T-helper 2 cell treated with Interferon-gamma antibody and Interleukin-4, amounts not matched to agents 100 ng/mL and 5 ng/mL, for 36 hours (primary cell): ENCODE data around the gene WDR45. TPM values are rescaled to one million over a fixed set of nuclear protein-coding genes. Genes with fewer than 3 reads are reported as not detected.

Experiments
- intact Hi-C: fragments of 100-400 bp; cut with micrococcal nuclease; formaldehyde crosslinking; loops from one replicate; pipeline ENCODE4 v1.15.1; 2023
- total RNA-seq: library from RNA; stranded (reverse); gene quantifications from 2 replicates; pipeline ENCODE4 v1.2.3, GENCODE V29; 2022

WDR45 gene
- 49.0 and 51.4 TPM in 2 replicates for total RNA-seq

DNA sequence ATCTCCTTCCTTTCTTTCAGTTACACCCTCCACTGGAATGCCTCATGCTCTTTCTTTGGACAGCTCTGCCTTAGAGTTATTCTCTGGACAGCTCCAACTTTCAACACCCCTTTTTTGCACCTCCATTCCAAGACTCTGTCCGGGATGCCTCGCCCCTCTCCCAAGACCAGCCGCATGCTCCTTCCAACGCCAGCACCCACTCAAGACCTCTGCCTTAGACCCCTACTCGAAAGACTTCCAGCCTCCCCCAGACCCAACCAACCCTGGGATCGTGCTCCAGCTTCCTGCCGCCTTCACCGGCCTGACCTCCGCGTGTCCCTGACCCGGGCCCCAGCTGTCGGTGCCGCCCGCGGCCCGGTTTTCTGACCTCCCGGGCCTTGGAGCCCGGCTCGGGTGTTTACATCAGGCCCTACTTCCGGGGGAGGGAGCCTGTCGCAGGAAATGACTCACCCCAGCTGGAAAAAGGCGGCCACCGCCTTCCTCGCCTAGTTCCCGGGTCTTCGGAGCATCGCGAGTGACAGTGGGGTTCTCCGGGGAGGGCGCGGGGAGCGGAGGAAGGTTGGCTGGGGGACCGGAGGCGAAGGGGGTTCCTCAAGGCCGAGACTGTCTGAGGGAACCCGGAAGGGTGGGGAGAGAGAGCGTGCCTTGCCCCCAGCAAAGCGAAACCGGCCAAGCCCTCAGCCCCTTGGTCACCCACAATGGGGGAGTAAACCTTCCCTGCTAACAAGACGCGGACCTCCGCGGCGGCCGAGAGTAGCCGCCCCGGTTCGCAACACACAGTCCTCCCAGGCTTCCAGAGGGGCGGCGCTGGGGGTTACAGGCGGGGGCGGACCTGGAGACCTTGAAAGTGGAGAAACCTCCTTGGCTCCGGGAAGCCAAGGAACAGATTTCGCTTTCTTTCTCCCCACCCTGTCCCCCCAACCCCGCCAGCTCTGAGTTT is at the start of gene WDR45:
Gene WDR45 (minus strand): TSS at position 399 of the 940 bp plus-strand sequence. CDS start 1,792 bp downstream, outside the sequence.
- intact Hi-C loops: loop anchor here (1.0 to 10.0 kb wide), 5 partner anchors 21 to 125 kb away; partner anchors contain the start of genes GPKOW, MAGIX, OTUD5 and TFE3

DNA sequence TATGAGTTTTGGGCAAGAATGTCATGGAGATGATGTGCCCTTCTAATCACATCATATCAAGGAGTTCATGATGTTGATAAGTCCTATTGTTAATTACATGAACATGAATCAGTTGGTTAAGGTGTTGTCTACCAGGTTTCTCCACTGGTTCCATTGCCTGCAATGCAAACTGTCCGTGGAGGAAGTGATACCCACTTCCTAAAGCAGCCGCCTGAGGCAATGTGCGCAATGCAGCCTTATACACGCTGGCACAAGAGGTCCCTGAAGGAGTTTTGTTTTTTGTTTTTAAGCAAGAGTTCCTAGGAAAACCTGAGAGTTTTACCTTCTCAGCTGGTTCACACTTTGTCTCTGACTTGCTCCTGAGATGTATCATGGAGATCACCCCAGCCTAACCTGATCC is 49.7 kb upstream of the WDR45 start:
- intact Hi-C loops: loop anchor here (10.0 kb wide), 1 partner anchor 325 kb away; the partner anchor contains the start of gene HDAC6

DNA sequence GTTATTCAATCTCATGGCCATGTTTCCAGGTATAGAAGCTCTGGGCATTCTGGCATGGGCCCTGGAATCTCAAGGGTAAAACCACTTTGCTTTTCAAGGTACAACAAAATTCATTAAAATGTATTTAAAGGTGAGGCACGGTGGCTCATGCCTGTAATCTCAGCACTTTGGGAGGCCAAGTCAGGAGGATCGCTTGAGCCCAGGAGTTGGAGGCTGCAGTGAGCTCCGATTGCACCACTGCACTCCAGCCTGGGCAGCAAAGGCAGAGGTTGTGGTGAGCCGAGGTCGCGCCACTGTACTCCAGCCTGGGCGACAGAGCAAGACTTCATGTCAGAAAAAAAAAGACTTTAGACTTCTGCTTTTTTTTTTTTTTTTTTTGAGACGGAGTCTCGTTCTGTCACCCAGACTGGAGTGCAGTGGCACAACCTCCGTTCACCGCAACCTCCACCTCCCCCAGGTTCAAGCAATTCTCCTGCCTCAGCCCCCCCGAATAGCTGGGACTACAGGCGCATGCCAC is 48.1 kb upstream of the WDR45 start:
- intact Hi-C loops: loop anchor here (10.0 kb wide), 1 partner anchor 323 kb away; the partner anchor contains the start of gene HDAC6

- intact Hi-C loops: loop anchor here (2.0 to 10.0 kb wide), 2 partner anchors 44 to 318 kb away; partner anchors contain the start of gene HDAC6
Measured at GRCh38 chrX:49122499-49122898, 42.8 kb upstream of the WDR45 start.

GRCh38 chrX:49120091-49120490 is 40.4 kb upstream of the WDR45 start:
- intact Hi-C loops: loop anchor here (10.0 kb wide), 1 partner anchor 315 kb away; the partner anchor contains the start of gene HDAC6

GRCh38 chrX:49117581-49117980 is 37.9 kb upstream of the WDR45 start:
- intact Hi-C loops: no loop called here

DNA sequence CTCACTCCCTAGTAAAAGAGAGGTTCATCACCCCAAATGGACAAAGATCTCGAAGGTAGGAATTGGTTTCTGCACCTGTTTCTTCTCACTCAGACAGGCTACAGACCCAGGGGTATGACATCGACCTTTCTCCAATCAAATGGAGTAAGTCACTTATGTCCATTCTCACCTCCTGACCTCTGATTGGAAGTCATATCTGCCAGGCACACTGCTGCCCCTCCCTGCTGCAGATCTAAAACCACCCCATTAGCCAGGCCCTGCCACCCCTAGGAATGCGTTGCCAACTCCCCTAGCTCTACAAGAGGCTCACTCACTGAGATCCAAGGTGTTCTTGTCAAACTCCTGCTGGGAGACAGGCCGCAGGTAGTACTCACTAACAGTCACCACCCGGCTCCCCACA is 37.0 kb upstream of the WDR45 start:
- intact Hi-C loops: no loop called here

GRCh38 chrX:49116076-49116475 is 36.4 kb upstream of the WDR45 start:
- intact Hi-C loops: no loop called here

DNA sequence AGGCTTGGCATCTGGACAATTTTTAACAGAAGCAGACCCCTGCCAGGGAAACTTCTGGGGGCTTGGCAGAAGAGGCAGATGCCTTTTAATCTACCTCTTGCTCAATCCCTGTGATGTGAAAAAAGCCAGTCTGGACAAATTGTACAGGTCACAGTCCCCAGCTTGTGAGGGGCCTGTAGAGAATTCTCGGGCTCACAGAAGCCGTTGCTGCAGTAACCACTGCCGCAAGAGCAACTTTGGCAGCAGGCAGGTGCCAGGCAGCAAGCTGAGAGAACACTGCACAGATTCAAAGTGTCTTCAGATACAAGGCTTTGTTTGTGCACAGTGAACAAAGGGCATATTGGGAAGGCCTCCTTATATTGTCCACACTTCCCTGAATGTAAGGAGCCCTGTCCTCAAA is 32.1 kb upstream of the WDR45 start:
- intact Hi-C loops: no loop called here

DNA sequence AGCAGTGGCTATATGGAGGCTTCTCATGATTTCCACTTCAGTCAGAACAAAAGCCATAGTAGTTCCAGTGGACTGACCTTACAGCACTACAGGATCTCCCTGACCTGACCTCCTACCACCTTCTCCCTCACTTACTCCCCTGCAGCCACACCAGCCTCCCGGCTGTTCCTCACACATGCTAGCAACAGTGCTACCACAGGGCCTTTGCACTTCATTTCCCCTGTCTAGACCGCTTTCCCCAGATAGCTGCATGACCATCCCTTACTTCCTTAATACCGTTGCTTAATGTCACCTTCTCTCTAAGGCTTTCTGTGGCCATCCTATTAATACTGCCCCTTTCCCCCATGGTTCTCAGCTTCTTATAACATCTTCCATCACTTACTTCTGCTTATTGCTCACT is 30.7 kb upstream of the WDR45 start:
- intact Hi-C loops: no loop called here

DNA sequence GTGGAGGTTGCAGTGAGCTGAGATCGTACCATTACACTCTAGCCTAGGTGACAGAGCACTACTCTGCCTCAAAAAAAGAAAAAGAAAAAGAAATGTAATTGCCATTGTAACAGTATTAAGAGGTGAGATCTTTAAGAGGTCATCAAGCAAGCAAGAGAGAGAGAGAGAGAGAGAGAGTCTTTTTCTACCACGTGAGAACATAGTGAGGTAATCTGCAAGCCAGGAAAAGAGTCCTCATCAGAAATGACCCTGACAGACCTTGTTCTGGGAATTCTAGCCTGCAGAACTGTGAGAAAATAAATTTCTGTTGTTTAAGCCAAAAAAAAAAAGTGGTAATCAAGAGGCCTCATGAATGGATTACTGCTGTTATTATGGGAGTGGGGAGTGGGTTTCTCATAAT is 29.0 kb upstream of the WDR45 start:
- intact Hi-C loops: no loop called here

DNA sequence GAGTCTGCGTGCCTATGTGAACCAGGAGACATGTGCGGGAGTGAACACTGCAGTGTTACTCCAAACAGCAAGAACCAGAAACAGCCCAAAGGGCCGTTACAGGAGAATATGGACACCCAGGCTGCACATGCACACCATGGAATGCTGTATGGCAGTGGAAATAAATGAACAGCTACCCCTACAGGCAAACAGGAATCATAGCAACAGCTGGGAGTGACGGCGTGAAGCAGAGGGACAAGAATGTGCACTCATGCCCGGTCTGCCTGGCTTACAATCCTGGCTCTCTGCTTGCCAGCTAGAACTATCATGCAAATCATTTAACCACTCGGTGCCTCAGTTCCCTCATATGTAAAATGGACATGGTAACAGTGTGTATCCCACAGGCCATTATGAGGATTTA is 27.2 kb upstream of the WDR45 start:
- intact Hi-C loops: no loop called here

DNA sequence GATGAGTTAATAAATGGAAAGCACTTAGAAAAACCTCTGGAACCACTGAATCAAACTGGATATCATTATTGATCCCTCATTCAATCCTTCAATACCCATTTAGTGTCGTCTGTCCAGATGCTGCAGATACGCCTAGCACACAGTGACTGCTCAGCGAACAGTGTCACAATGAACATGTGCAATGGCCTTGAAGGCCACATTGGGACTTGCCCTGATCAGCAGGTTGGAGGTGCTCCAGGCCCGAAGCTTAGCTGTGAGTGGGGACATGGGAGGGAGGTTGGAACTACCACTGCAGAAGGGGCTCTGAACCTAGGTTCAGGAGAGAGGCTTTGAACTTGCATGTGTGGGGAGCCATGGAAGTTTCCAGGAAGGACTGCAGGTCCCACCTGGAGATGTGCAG is 26.6 kb upstream of the WDR45 start:
- intact Hi-C loops: no loop called here

- intact Hi-C loops: no loop called here
Measured at GRCh38 chrX:49103637-49104036, 23.9 kb upstream of the WDR45 start.

DNA sequence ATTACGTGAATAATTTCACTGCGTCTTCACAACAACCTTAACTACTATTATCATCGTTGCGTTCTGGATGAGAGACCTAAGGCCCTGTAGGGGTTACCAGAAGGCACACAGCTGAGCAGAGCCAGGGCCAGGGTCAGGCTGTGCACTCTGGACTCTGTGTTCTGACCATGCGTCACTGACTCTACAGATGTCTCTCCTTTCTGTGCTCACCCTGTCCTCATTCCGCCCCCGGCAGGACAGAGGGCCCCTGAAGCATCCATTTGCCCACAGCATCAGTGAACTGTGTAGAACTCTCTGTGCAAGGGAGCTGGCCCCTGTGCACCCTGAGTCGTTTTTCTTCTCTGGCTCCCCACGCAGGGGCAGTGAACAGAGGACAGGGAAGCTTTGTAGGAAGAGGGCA is 22.5 kb upstream of the WDR45 start:
- intact Hi-C loops: no loop called here

GRCh38 chrX:49101629-49101984 is 21.9 kb upstream of the WDR45 start:
- intact Hi-C loops: loop anchor here (1.0 to 2.0 kb wide), 3 partner anchors 22 to 53 kb away; partner anchors contain the start of genes GPKOW and PRAF2

DNA sequence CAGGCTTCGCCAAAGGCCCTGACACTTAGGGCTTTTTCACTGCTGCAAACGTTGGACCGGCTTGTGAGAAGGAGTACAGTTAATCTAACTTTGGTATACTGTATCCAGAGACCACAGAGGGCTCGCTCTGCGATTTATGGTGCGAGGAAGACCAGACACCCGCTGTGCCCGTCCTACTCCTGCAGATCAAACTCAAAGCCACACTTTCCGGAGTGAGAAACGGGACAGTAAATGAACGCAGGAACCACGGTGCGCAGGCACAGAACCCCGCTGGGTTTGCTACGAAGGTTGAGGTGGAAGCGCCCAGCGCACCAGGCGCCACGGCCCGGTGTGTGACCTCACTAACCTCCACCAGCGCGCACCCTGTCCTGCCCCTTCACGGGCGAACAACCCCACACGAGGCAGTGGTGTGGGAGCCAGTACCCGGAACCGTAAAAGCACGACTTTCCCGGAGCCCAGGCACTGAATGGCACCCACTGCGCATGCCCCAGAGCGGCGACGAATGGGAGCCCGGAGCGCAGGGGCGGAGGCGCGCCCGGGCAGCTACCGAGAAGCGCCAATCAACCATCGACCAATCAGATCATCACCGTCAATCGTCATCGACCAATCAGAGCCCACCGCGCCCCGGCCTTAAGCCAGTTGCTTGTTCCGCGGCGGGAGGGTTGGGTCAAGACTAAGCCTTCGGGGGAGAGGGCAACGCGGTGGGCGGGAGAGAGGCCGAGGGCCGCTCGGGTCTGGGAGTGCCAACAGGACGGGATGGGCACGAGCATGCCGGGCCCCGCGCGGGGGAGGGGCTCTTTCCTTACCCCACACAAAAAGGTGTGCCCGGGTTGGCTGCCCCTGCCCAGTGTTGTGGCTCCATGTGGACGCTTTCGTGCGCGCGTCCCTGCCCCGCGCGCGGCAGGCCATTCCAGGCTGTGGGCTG is 21.3 kb upstream of the WDR45 start:
- intact Hi-C loops: loop anchor here (1.0 to 2.0 kb wide), 4 partner anchors 21 to 54 kb away; partner anchors contain the start of genes GPKOW and PRAF2

GRCh38 chrX:49096419-49096818 is 16.7 kb upstream of the WDR45 start:
- intact Hi-C loops: no loop called here

- intact Hi-C loops: no loop called here
Measured at GRCh38 chrX:49089553-49089952, 9.9 kb upstream of the WDR45 start.

- intact Hi-C loops: no loop called here
Measured at GRCh38 chrX:49082271-49082871, 2.7 kb upstream of the WDR45 start.

DNA sequence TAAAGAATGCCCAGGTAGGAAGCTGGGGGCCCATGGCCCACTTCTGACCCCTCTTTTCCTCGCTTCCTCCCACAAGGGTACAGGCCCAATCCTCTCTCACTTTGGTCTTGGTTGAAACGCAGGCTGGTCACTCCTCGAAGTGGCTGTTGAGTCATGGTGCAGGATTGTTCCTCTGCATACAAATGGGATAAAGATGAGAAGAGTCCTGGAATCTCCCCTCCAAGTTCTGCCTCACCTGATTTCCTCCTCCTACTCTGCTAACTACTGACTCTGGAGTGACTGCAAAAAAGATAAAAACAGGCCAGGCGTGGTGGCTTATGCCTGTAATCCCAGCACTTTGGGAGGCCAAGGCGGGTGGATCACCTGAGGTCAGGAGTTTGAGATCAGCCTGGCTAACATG is 1.7 kb downstream of the WDR45 start:
- intact Hi-C loops: loop anchor here (10.0 kb wide), 2 partner anchors 87 to 123 kb away; partner anchors contain the start of genes MAGIX and OTUD5
